Body of pancreas (tissue), 4 donors: ENCODE results near the gene PARM1. TPM values are rescaled to one million over a fixed set of nuclear protein-coding genes. Genes with fewer than 3 reads are reported as not detected.

Experiments used
- ATAC-seq: fragments of 150-250 bp; one replicate; pipeline ENCODE4 v1.9.1; 2016
- DNase-seq, 4 donors: peaks; one replicate each; pipeline ENCODE4 v3.0.0-alpha.2; 2019
- H3K27ac ChIP-seq, 4 donors: fragments of 200-600 bp; sonication (generic); 1 replicate in 3 of 4; 2 replicates in 1 of 4; pipeline versions ENCODE4 v1.5.1 to v1.6.1; 2016 to 2019; ENCODE audit warnings: mild to moderate bottlenecking in 1 of 4, mixed read lengths in 1 of 4, moderate library complexity in 1 of 4
- H3K27me3 ChIP-seq, 2 donors: fragments of 200-600 bp; sonication (generic); one replicate each; pipeline ENCODE4 v1.6.0; 2016; ENCODE audit warnings: mild to moderate bottlenecking in 1 of 2
- H3K36me3 ChIP-seq, 2 donors: fragments of 200-600 bp; sonication (generic); replicated peaks in 1 of 2; 2 replicates each; pipeline ENCODE4 v1.5.1; 2016; ENCODE audit warnings: low read depth in 2 of 2; ENCODE audit not compliant: insufficient read depth in 1 of 2
- H3K4me1 ChIP-seq: fragments of 200-600 bp; sonication (generic); one replicate; pipeline ENCODE4 v1.6.0; 2016
- H3K4me3 ChIP-seq, 2 donors: fragments of 200-600 bp; sonication (generic); 1 replicate in 1 of 2; 2 replicates in 1 of 2; pipeline ENCODE4 v1.5.1; 2016 to 2019
- H3K9me3 ChIP-seq, 3 donors: fragments of 200-600 bp; sonication (generic); 1 replicate in 2 of 3; 2 replicates in 1 of 3; pipeline ENCODE4 v1.5.1; 2016
- CTCF ChIP-seq, 7 experiments: fragments of 450-650 bp in 4 of 7; fragments of 200-600 bp in 3 of 7; sonication (generic) in 3 of 7; IDR thresholded peaks; one replicate each; pipeline ENCODE4 v1.5.1; 2016 to 2019; ENCODE audit warnings: antibody characterized with exemption in 7 of 7
- POLR2A ChIP-seq, 3 donors: fragments of 450-650 bp; IDR thresholded peaks; one replicate each; pipeline ENCODE4 v1.6.1; 2016; ENCODE audit warnings: antibody characterized with exemption in 3 of 3, mild to moderate bottlenecking in 2 of 3
- WGBS, 2 donors: methylation state at CpG; one replicate each; pipeline ENCODE4 v1.1.5; 2017; 5-methylcytosine and 5-hydroxymethylcytosine counted together
- intact Hi-C: fragments of 100-400 bp; cut with DNase I; formaldehyde crosslinking; loops from one replicate; pipeline ENCODE4 v1.15.1; 2023
- total RNA-seq, 2 donors: library from RNA; depleted of rRNA; stranded (reverse); fragments of >200 nt; gene quantifications; one replicate each; pipeline ENCODE4 v1.1.0, GENCODE V29; 2016

The PARM1 gene
- total RNA-seq, 2 donors from 2014 or later = 21.0 to 28.7 TPM

GRCh38 chr4:74996996-74997395 lies 64.1 kb downstream of the PARM1 start:
- Histone ChIP-seq H3K36me3 (no peaks in the 10 kb centered on the region), H3K27ac (no peak overlapping the region), H3K9me3 (no peaks in the 10 kb centered on the region), H3K27me3 (no peaks in the 10 kb centered on the region), H3K4me3 (no peak overlapping the region), H3K4me1 (no peaks in the 10 kb centered on the region)
- ATAC-seq (no peak), DNase-seq (no peak)
- TF ChIP-seq POLR2A (IDR thresholded peaks at IDR 0.05) (no peak), CTCF (IDR thresholded peaks at IDR 0.05) (no peak)
- WGBS, 2 donors = 22 to 27% methylated on average over 1 of the region's 1 CpG
- intact Hi-C loops = no loop called here

GRCh38 chr4:74997948-74998729 lies 65.2 kb downstream of the PARM1 start:
- WGBS, 2 donors = 80 to 83% methylated on average over 3 of the region's 3 CpGs
- no peak for DNase-seq
- Histone ChIP-seq H3K27me3 (no peaks in the 10 kb centered on the region), H3K9me3 (no peaks in the 10 kb centered on the region), H3K4me3 (no peak overlapping the region), H3K4me1 (no peaks in the 10 kb centered on the region), H3K27ac (no peak overlapping the region), H3K36me3 (no peaks in the 10 kb centered on the region)
- intact Hi-C loops = no loop called here
- no peak for TF ChIP-seq CTCF (IDR thresholded peaks at IDR 0.05)
- no peak for TF ChIP-seq POLR2A (IDR thresholded peaks at IDR 0.05)
- ATAC-seq = no peak

- Histone ChIP-seq H3K36me3 (no peaks in the 10 kb centered on the region), H3K9me3 (no peaks in the 10 kb centered on the region), H3K27me3 (no peaks in the 10 kb centered on the region), H3K4me3 (no peak overlapping the region), H3K27ac (no peak overlapping the region), H3K4me1 (peaks cover 15% of the 10 kb centered on the region)
- TF ChIP-seq CTCF (IDR thresholded peaks at IDR 0.05) (no peak), POLR2A (IDR thresholded peaks at IDR 0.05) (no peak)
- 81 to 84% methylated on average over 6 of the region's 6 CpGs for WGBS, 2 donors
- intact Hi-C loops = no loop called here
- DNase-seq = no peak
- no peak for ATAC-seq
Observed at GRCh38 chr4:74999714-75000309, 66.9 kb downstream of the PARM1 start.

- H3K36me3 ChIP-seq = no peaks in the 10 kb centered on the region
- 88 to 91% methylated on average over 2 of the region's 2 CpGs for WGBS, 2 donors
- no peaks in the 10 kb centered on the region for H3K9me3 ChIP-seq
- no peak overlapping the region for H3K4me3 ChIP-seq
- H3K27ac ChIP-seq = no peak overlapping the region
- intact Hi-C loops = no loop called here
- H3K4me1 ChIP-seq = peaks cover 25% of the 10 kb centered on the region
- no peak for ATAC-seq
- no peak for DNase-seq
- TF ChIP-seq POLR2A (IDR thresholded peaks at IDR 0.05) (no peak), CTCF (IDR thresholded peaks at IDR 0.05) (no peak)
- no peaks in the 10 kb centered on the region for H3K27me3 ChIP-seq
Observed at GRCh38 chr4:75001871-75002270, 69.0 kb downstream of the PARM1 start.
